DOHH2 (cell line): Measurements from ENCODE around the gene PRCC.

Source experiments
- H3F3A ChIP-seq: fragments of 200-600 bp; sonication (generic), shearing (Covaris generic); 2 replicates; pipeline ENCODE4 v1.6.0; 2016; ENCODE audit warnings: antibody characterized with exemption, mild to moderate bottlenecking; ENCODE audit not compliant: control insufficient read depth, insufficient read depth
- H3K27ac ChIP-seq: fragments of 200-600 bp; sonication (generic); 2 replicates; pipeline ENCODE4 v1.5.1; 2014; ENCODE audit warnings: low read depth, mild to moderate bottlenecking, low read length, moderate library complexity
- H3K27me3 ChIP-seq: fragments of 200-600 bp; sonication (generic); 2 replicates; pipeline ENCODE4 v1.6.1; 2014; ENCODE audit warnings: mild to moderate bottlenecking, low read length, mixed read lengths; ENCODE audit not compliant: control insufficient read depth
- H3K36me3 ChIP-seq: fragments of 200-600 bp; sonication (generic); 2 replicates; pipeline ENCODE4 v1.6.1; 2014; ENCODE audit warnings: mild to moderate bottlenecking, low read length, moderate library complexity, mixed read lengths; ENCODE audit not compliant: control insufficient read depth
- H3K4me1 ChIP-seq: fragments of 200-600 bp; sonication (generic); 2 replicates; pipeline ENCODE4 v1.6.1; 2014; ENCODE audit warnings: mild to moderate bottlenecking, low read length, mixed read lengths; ENCODE audit not compliant: control insufficient read depth
- H3K4me2 ChIP-seq: fragments of 200-600 bp; sonication (generic); 2 replicates; pipeline ENCODE4 v1.6.0; 2014; ENCODE audit warnings: mild to moderate bottlenecking, low read length, moderate library complexity
- H3K4me3 ChIP-seq: fragments of 200-600 bp; sonication (generic); 2 replicates; pipeline ENCODE4 v1.5.1; 2014; ENCODE audit warnings: mild to moderate bottlenecking, low read length, mixed read lengths
- H3K79me2 ChIP-seq: fragments of 200-600 bp; sonication (generic); 2 replicates; pipeline ENCODE4 v1.6.1; 2014; ENCODE audit warnings: mild to moderate bottlenecking, low read length, mixed read lengths; ENCODE audit not compliant: control insufficient read depth
- H3K9me2 ChIP-seq: fragments of 200-600 bp; sonication (generic); replicated peaks from 2 replicates; pipeline ENCODE4 v1.6.1; 2014; ENCODE audit warnings: mild to moderate bottlenecking, low read length, mixed read lengths; ENCODE audit not compliant: control insufficient read depth
- H3K9me3 ChIP-seq: fragments of 200-600 bp; sonication (generic); 2 replicates; pipeline ENCODE4 v1.6.1; 2014; ENCODE audit warnings: antibody characterized with exemption, low read length, mixed read lengths; ENCODE audit not compliant: control insufficient read depth, insufficient read depth
- H4K20me1 ChIP-seq: fragments of 200-600 bp; sonication (generic); 2 replicates; pipeline ENCODE4 v1.6.0; 2014; ENCODE audit warnings: low read depth, mild to moderate bottlenecking, antibody characterized with exemption, low read length, moderate library complexity; ENCODE audit not compliant: control insufficient read depth, insufficient read depth
- EZH2phosphoT487 ChIP-seq: fragments of 200-600 bp; sonication (generic); IDR thresholded peaks from 2 replicates; pipeline ENCODE4 v1.6.1; 2017; ENCODE audit warnings: borderline replicate concordance, mild to moderate bottlenecking, antibody characterized with exemption, low read length, moderate library complexity, mixed read lengths
- TF ChIP-seq, protein P1 (sequence below): fragments of 200-600 bp; sonication (generic); IDR thresholded peaks from one replicate; pipeline ENCODE4 v1.5.1; 2014; ENCODE audit warnings: antibody characterized with exemption, mild to moderate bottlenecking, low read depth, low read length; ENCODE audit not compliant: poor library complexity, severe bottlenecking

PRCC gene

DNA sequence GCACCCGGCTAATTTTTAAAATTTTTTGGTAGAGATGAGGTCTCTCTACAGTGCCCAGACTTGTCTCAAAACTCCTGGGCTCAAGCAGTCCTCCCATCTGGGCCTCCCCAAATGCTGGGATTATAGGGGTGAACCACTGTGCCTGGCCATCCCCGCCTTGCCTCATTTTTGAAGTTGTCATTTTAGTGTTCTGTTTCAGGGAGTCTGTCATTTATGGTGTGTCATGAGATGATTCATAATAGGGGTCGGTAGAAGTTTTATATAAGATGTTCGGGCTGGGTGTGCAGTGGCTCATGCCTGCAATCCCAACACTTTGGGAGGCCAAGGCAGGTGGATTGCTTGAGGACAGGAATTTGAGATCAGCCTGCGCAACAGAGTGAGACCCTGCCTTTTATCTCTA lies 8.5 kb downstream of the PRCC start:
- peaks cover 44% of the 10 kb centered on the region for H3K36me3 ChIP-seq
- no peak overlapping the region for H3K4me3 ChIP-seq
- H3K9me2 ChIP-seq, result no peaks in the 10 kb centered on the region
- H3K4me2 ChIP-seq, result no peak overlapping the region
- no peaks in the 10 kb centered on the region for H3K9me3 ChIP-seq
- peaks cover 92% of the 10 kb centered on the region for H3K79me2 ChIP-seq
- no peak overlapping the region for H3K27ac ChIP-seq
- H3F3A ChIP-seq, result peaks cover 7% of the 10 kb centered on the region; the same call in 1 of the 2 replicates
- peaks cover 16% of the 10 kb centered on the region; the same call in 1 of the 2 replicates for H4K20me1 ChIP-seq
- H3K27me3 ChIP-seq, result no peaks in the 10 kb centered on the region
- TF ChIP-seq, protein P1, sequence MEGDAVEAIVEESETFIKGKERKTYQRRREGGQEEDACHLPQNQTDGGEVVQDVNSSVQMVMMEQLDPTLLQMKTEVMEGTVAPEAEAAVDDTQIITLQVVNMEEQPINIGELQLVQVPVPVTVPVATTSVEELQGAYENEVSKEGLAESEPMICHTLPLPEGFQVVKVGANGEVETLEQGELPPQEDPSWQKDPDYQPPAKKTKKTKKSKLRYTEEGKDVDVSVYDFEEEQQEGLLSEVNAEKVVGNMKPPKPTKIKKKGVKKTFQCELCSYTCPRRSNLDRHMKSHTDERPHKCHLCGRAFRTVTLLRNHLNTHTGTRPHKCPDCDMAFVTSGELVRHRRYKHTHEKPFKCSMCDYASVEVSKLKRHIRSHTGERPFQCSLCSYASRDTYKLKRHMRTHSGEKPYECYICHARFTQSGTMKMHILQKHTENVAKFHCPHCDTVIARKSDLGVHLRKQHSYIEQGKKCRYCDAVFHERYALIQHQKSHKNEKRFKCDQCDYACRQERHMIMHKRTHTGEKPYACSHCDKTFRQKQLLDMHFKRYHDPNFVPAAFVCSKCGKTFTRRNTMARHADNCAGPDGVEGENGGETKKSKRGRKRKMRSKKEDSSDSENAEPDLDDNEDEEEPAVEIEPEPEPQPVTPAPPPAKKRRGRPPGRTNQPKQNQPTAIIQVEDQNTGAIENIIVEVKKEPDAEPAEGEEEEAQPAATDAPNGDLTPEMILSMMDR, result no peak
- no peak for TF ChIP-seq EZH2phosphoT487
- H3K4me1 ChIP-seq, result peaks cover 10% of the 10 kb centered on the region

GRCh38 chr1:156776942-156777341 lies 9.6 kb downstream of the PRCC start:
- H3K4me2 ChIP-seq, result no peak overlapping the region
- no peak overlapping the region for H3K27ac ChIP-seq
- 0 out of 2 replicates have a peak, but pooled peaks cover 5% of the 10 kb centered on the region for H3K4me1 ChIP-seq
- TF ChIP-seq, protein P1, result no peak
- H3K36me3 ChIP-seq, result peaks cover 47% of the 10 kb centered on the region
- H3F3A ChIP-seq, result 0 out of 2 replicates have a peak, but pooled peaks cover 5% of the 10 kb centered on the region
- no peaks in the 10 kb centered on the region for H3K9me2 ChIP-seq
- H3K4me3 ChIP-seq, result no peak overlapping the region
- peaks cover 14% of the 10 kb centered on the region; the same call in 1 of the 2 replicates for H4K20me1 ChIP-seq
- no peaks in the 10 kb centered on the region for H3K27me3 ChIP-seq
- H3K9me3 ChIP-seq, result no peaks in the 10 kb centered on the region
- H3K79me2 ChIP-seq, result peaks cover 93% of the 10 kb centered on the region

GRCh38 chr1:156777573-156777972 lies 10.2 kb downstream of the PRCC start:
- Histone ChIP-seq H3K9me3 (no peaks in the 10 kb centered on the region), H4K20me1 (peaks cover 14% of the 10 kb centered on the region; the same call in 1 of the 2 replicates), H3K79me2 (peaks cover 93% of the 10 kb centered on the region), H3K27me3 (no peaks in the 10 kb centered on the region), H3K36me3 (peaks cover 47% of the 10 kb centered on the region), H3K27ac (no peak overlapping the region), H3K9me2 (no peaks in the 10 kb centered on the region), H3K4me1 (0 out of 2 replicates have a peak, but pooled peaks cover 5% of the 10 kb centered on the region), H3F3A (0 out of 2 replicates have a peak, but pooled peaks cover 5% of the 10 kb centered on the region), H3K4me2 (no peak overlapping the region), H3K4me3 (no peak overlapping the region)
- TF ChIP-seq, protein P1, result no peak
- no peak for TF ChIP-seq EZH2phosphoT487
